IMR-90 (cell line): ENCODE data around the gene BANP. TPM values are rescaled to one million over a fixed set of nuclear protein-coding genes. Genes with fewer than 3 reads are reported as not detected.
"Not testable (repeated sequence)": the region's sequence is repeated elsewhere in the genome, so short reads cannot be mapped to it uniquely, and the experiment has no call there.

Experiments used
- ATAC-seq: fragments of 200-7000 bp; cut with Tn5 transposase; 2 replicates; pipeline ENCODE4 v1.9.1; 2020; ENCODE audit warnings: low read depth, mild to moderate bottlenecking, moderate library complexity
- BruUV-seq: library from RNA; stranded (reverse); fragments of 400-500 nt; replicated peaks from 2 replicates; lab custom pipeline; 2021; lab: Mats Ljungman, UMichigan
- CTCF ChIA-PET: fragments of 300-600 bp; formaldehyde crosslinking; extraction: SDS; loops from one replicate; lab custom pipeline; 2021; ENCODE audit warnings: antibody characterized with exemption; lab: Yijun Ruan, JAX
- POLR2A ChIA-PET: fragments of 300-600 bp; sonication (Branson Sonifier 250); formaldehyde crosslinking; loops from one replicate; lab custom pipeline; 2022; ENCODE audit warnings: antibody characterized with exemption; ENCODE audit not compliant: unreplicated experiment; lab: Charles Lee
- DNase-seq: peaks from one replicate; pipeline ENCODE4 v3.0.0; 2013
- H2AFZ ChIP-seq: replicated peaks from 2 replicates; pipeline ENCODE3; 2013; ENCODE audit warnings: low read length, mild to moderate bottlenecking; ENCODE audit not compliant: poor library complexity
- H2AK5ac ChIP-seq: 2 replicates; pipeline ENCODE4 v1.6.1; 2013; ENCODE audit warnings: low read depth, low read length, inconsistent platforms
- H2AK9ac ChIP-seq: replicated peaks from 2 replicates; pipeline ENCODE3; 2013; ENCODE audit warnings: mild to moderate bottlenecking, low read depth, low read length, moderate library complexity; ENCODE audit not compliant: poor library complexity
- H2BK120ac ChIP-seq: 2 replicates; pipeline ENCODE4 v1.6.1; 2013; ENCODE audit warnings: low read depth, low read length, inconsistent platforms
- H2BK15ac ChIP-seq: 3 replicates; pipeline ENCODE4 v1.6.1; 2013; ENCODE audit warnings: low read depth, low read length, inconsistent platforms
- H2BK20ac ChIP-seq: 2 replicates; pipeline ENCODE4 v1.6.1; 2013; ENCODE audit warnings: low read depth, mild to moderate bottlenecking, inconsistent platforms, low read length, moderate library complexity
- H2BK5ac ChIP-seq: 2 replicates; pipeline ENCODE4 v1.6.1; 2013; ENCODE audit warnings: mild to moderate bottlenecking, low read depth, low read length, inconsistent platforms; ENCODE audit not compliant: poor library complexity, severe bottlenecking
- H3K14ac ChIP-seq: replicated peaks from 2 replicates; pipeline ENCODE4 v1.6.1; 2013; ENCODE audit warnings: low read depth, low read length, inconsistent platforms
- H3K18ac ChIP-seq: 2 replicates; pipeline ENCODE4 v1.6.1; 2013; ENCODE audit warnings: low read depth, low read length, control low read depth
- H3K23ac ChIP-seq: 2 replicates; pipeline ENCODE4 v1.6.1; 2013; ENCODE audit warnings: low read depth, low read length, inconsistent platforms
- H3K27ac ChIP-seq: 2 replicates; pipeline ENCODE4 v1.5.1; 2013; ENCODE audit warnings: mild to moderate bottlenecking, control low read depth, low read length; ENCODE audit not compliant: insufficient read depth
- H3K27me3 ChIP-seq: 2 replicates; pipeline ENCODE4 v1.6.1; 2013; ENCODE audit warnings: low read length; ENCODE audit not compliant: control insufficient read depth, insufficient read depth
- H3K36me3 ChIP-seq: 2 replicates; pipeline ENCODE4 v1.6.1; 2013; ENCODE audit warnings: low read length, mixed read lengths; ENCODE audit not compliant: control insufficient read depth, insufficient read depth
- H3K4ac ChIP-seq: 2 replicates; pipeline ENCODE4 v1.6.1; 2013; ENCODE audit warnings: low read depth, low read length, inconsistent platforms
- H3K4me1 ChIP-seq: 2 replicates; pipeline ENCODE4 v1.6.1; 2013; ENCODE audit warnings: low read length, mixed read lengths; ENCODE audit not compliant: control insufficient read depth, insufficient read depth
- H3K4me2 ChIP-seq: 2 replicates; pipeline ENCODE4 v1.6.1; 2013; ENCODE audit warnings: low read depth, mild to moderate bottlenecking, control low read depth, low read length, moderate library complexity
- H3K4me3 ChIP-seq: 2 replicates; pipeline ENCODE4 v1.5.1; 2013; ENCODE audit warnings: low read depth, mild to moderate bottlenecking, control low read depth, low read length, moderate library complexity; ENCODE audit not compliant: insufficient read depth
- H3K56ac ChIP-seq: 2 replicates; pipeline ENCODE4 v1.6.1; 2013; ENCODE audit warnings: low read length, inconsistent platforms; ENCODE audit not compliant: insufficient read depth; ENCODE audit errors: extremely low read depth
- H3K79me1 ChIP-seq, 2 experiments: 2 replicates each; pipeline ENCODE4 v1.6.1; 2013; ENCODE audit warnings: low read length in 2 of 2, inconsistent platforms in 1 of 2, low read depth in 1 of 2
- H3K9ac ChIP-seq: 2 replicates; pipeline ENCODE4 v1.6.1; 2013; ENCODE audit warnings: low read depth, low read length, control low read depth
- H3K9me1 ChIP-seq: 2 replicates; pipeline ENCODE4 v1.6.1; 2013; ENCODE audit warnings: low read length, inconsistent platforms; ENCODE audit not compliant: insufficient read depth
- H3K9me3 ChIP-seq: 2 replicates; pipeline ENCODE4 v1.6.1; 2013; ENCODE audit warnings: low read length; ENCODE audit not compliant: control insufficient read depth, insufficient read depth
- H4K20me1 ChIP-seq: 2 replicates; pipeline ENCODE4 v1.6.1; 2013; ENCODE audit warnings: low read length, inconsistent platforms; ENCODE audit not compliant: insufficient read depth
- H4K5ac ChIP-seq: 2 replicates; pipeline ENCODE4 v1.6.1; 2013; ENCODE audit warnings: mild to moderate bottlenecking, low read depth, low read length, control low read depth
- H4K8ac ChIP-seq, 2 experiments: 2 replicates each; pipeline ENCODE4 v1.6.1; 2013; ENCODE audit warnings: low read depth in 2 of 2, low read length in 2 of 2, control low read depth in 1 of 2, inconsistent platforms in 1 of 2
- H4K91ac ChIP-seq: 2 replicates; pipeline ENCODE4 v1.6.1; 2013; ENCODE audit warnings: low read depth, low read length, inconsistent platforms; ENCODE audit not compliant: insufficient read depth
- WGBS, 2 experiments: methylation state at CpG; one replicate each; pipeline versions ENCODE4 v1.1.5 to v1.1.7; 2013; ENCODE audit warnings: missing lambda C conversion rate in 2 of 2; ENCODE audit not compliant: insufficient read length in 1 of 2; ENCODE audit errors: extremely low coverage in 2 of 2; 5-methylcytosine and 5-hydroxymethylcytosine counted together
- dilution Hi-C: fragments of 300-500 bp; cut with HindIII; formaldehyde crosslinking; loops from one replicate; pipeline ENCODE4 v1.14.3; 2018; ENCODE audit warnings: low sequenced_read_pairs; ENCODE audit not compliant: unreplicated experiment
- in situ Hi-C: fragments of 300-500 bp; cut with MboI; formaldehyde crosslinking; loops from 3 replicates; pipeline ENCODE4 v1.14.3; 2019; ENCODE audit warnings: low sequenced_read_pairs, inconsistent platforms, mixed read lengths
- intact Hi-C: fragments of 100-400 bp; cut with micrococcal nuclease; formaldehyde crosslinking; loops from 2 replicates; pipeline ENCODE4 v1.10.0; 2022
- polyA plus RNA-seq, 3 experiments: library from polyadenylated mRNA; depleted of rRNA; stranded (reverse); fragments of >200 nt; gene quantifications; 2 replicates each; pipeline ENCODE4 v1.2.3, GENCODE V29; 2012; ENCODE audit warnings: low replicate concordance in 1 of 3
- total RNA-seq: library from RNA; depleted of rRNA; stranded (reverse); fragments of >200 nt; gene quantifications from 2 replicates; pipeline ENCODE4 v1.2.3, GENCODE V29; 2012

Gene BANP
- total and polyA plus RNA-seq, 2 of the 4 experiments (the other 2 are of a cell fraction): 17.4 to 17.9 TPM

DNA sequence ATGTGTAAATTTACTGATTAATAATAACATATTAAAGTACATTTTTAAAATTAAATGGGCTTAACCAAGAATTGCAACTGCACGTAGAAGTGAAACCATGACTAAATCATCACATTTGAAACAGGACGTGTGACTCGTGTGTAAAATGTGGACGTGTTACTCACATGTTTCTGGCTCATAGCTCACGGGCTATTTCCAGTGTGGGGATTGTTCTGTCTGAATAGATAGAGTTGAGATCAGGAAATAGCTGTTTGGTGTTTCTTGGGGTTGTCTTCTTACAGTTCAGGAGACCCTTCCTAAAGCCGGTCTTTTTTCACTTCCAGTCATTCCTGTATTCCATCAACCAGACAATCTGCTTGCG is 32.5 kb downstream of the BANP start:
- H3K4me3 ChIP-seq, POLR2A ChIA-PET, H3K56ac ChIP-seq, BruUV-seq, H3K4ac ChIP-seq, H3K9me3 ChIP-seq, H3K14ac ChIP-seq, H3K9me1 ChIP-seq, intact Hi-C loops, H3K36me3 ChIP-seq, H2BK20ac ChIP-seq, dilution Hi-C loops, H2BK120ac ChIP-seq, H2BK5ac ChIP-seq, H2BK15ac ChIP-seq, H3K27me3 ChIP-seq, H2AK9ac ChIP-seq, H3K27ac ChIP-seq, H4K20me1 ChIP-seq, in situ Hi-C loops, H3K23ac ChIP-seq, H2AFZ ChIP-seq, H4K91ac ChIP-seq: not testable (repeated sequence)
- Histone ChIP-seq H3K79me1 (peaks cover 11 to 35% of the 10 kb centered on the region in 2 experiments; a peak in 2 of 4 replicates), H3K4me1 (peaks cover 17% of the 10 kb centered on the region), H3K18ac (peak overlapping the region; percentile 98), H3K9ac (peak overlapping the region; percentile 69; the same call in 1 of the 2 replicates), H4K5ac (peak overlapping the region; percentile 82; the same call in 1 of the 2 replicates), H4K8ac (peak overlapping the region in 1 of 2 experiments; percentile 57; a peak in 2 of 4 replicates), H2AK5ac (0 out of 2 replicates have a peak overlapping the region, but pooled peaks have one; percentile 22), H3K4me2 (peak overlapping the region; percentile 62; the same call in 1 of the 2 replicates)
- DNase-seq (peak; percentile 71), ATAC-seq (0 out of 2 replicates have a peak, but pooled peaks have one; percentile 13)
- 18% methylated on average over 3 of the region's 7 CpGs; no CpG with 5 or more reads in 1 of the 2 experiments for WGBS, 2 experiments
- CTCF ChIA-PET: interaction anchor here (1.0 to 1.6 kb wide), 2 partner anchors 15 to 31 kb away, joined by 3 to 4 read pairs; no protein-coding TSS in a partner anchor

DNA sequence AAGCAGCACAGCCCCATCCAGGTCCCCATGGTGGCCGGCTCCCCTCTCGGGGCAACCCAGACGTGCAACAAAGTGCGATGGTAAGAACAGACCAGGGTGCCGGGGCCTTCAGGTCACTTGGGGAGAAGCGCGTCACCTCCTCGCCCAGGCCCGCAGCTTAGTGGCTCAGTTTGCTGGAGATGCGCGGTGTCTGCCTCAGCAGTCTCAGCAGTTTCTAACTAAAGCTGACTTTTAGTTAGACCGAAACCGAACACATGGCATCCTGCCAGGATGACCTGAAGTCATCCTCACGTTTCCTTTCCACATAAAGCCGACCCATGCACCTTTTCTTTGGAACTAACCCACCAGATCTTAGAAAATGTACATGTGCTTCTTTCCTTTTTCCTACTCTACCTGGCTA is 32.9 kb downstream of the BANP start:
- H4K20me1 ChIP-seq, H4K5ac ChIP-seq, H2BK20ac ChIP-seq, POLR2A ChIA-PET, H3K27me3 ChIP-seq, in situ Hi-C loops, H2AFZ ChIP-seq, H3K36me3 ChIP-seq, H2AK5ac ChIP-seq, DNase-seq, H2BK15ac ChIP-seq, H4K8ac ChIP-seq, H3K56ac ChIP-seq, H3K4me2 ChIP-seq, ATAC-seq, H3K18ac ChIP-seq, H3K9me1 ChIP-seq, BruUV-seq, H3K4ac ChIP-seq, H2AK9ac ChIP-seq, H3K4me3 ChIP-seq, H3K14ac ChIP-seq, H3K23ac ChIP-seq, H4K91ac ChIP-seq, dilution Hi-C loops, H3K9me3 ChIP-seq, H3K27ac ChIP-seq, intact Hi-C loops, H2BK5ac ChIP-seq, H3K9ac ChIP-seq: not testable (repeated sequence)
- Histone ChIP-seq H2BK120ac (0 out of 2 replicates have a peak overlapping the region, but pooled peaks have one; percentile 32), H3K79me1 (peaks cover 6 to 35% of the 10 kb centered on the region in 2 experiments; a peak in 2 of 4 replicates), H3K4me1 (peaks cover 17% of the 10 kb centered on the region)
- WGBS, 2 experiments: 86% methylated on average over 7 of the region's 15 CpGs; no CpG with 5 or more reads in 1 of the 2 experiments
- CTCF ChIA-PET: interaction anchor here (1.0 to 1.6 kb wide), 2 partner anchors 16 to 30 kb away, joined by 3 to 4 read pairs; no protein-coding TSS in a partner anchor
